Trophoblast cell (in vitro differentiated cells and primary cell): ENCODE data around the gene TNFRSF9.

Experiments
- DNase-seq, 2 donors: peaks; one replicate each; pipeline ENCODE4 v3.0.0-alpha.2; 2016
- H2AFZ ChIP-seq: 2 replicates; pipeline ENCODE4 v1.6.1; 2013; ENCODE audit warnings: low read length, moderate library complexity, mild to moderate bottlenecking; ENCODE audit not compliant: insufficient read depth, poor library complexity
- H2AK5ac ChIP-seq: 2 replicates; pipeline ENCODE4 v1.6.1; 2013; ENCODE audit warnings: mild to moderate bottlenecking, low read length
- H2BK120ac ChIP-seq: 2 replicates; pipeline ENCODE4 v1.6.1; 2013; ENCODE audit warnings: low read length, mild to moderate bottlenecking, moderate library complexity; ENCODE audit not compliant: insufficient read depth, poor library complexity
- H2BK12ac ChIP-seq: 2 replicates; pipeline ENCODE4 v1.6.1; 2013; ENCODE audit warnings: mild to moderate bottlenecking, low read length, moderate library complexity
- H2BK5ac ChIP-seq: 2 replicates; pipeline ENCODE4 v1.6.1; 2013; ENCODE audit warnings: low read length, low read depth, moderate library complexity, mild to moderate bottlenecking; ENCODE audit not compliant: poor library complexity
- H3K14ac ChIP-seq: 2 replicates; pipeline ENCODE4 v1.6.1; 2013; ENCODE audit warnings: mild to moderate bottlenecking, low read length
- H3K18ac ChIP-seq: 2 replicates; pipeline ENCODE4 v1.6.1; 2013; ENCODE audit warnings: mild to moderate bottlenecking, low read length
- H3K23ac ChIP-seq: 2 replicates; pipeline ENCODE4 v1.6.1; 2013; ENCODE audit warnings: low read length
- H3K27ac ChIP-seq: 2 replicates; pipeline ENCODE4 v1.5.1; 2013; ENCODE audit warnings: low read depth, mild to moderate bottlenecking, inconsistent platforms, low read length, moderate library complexity
- H3K27me3 ChIP-seq: 2 replicates; pipeline ENCODE4 v1.6.1; 2013; ENCODE audit warnings: inconsistent platforms, mild to moderate bottlenecking, low read length, moderate library complexity; ENCODE audit not compliant: insufficient read depth
- H3K36me3 ChIP-seq, 2 experiments: 1 replicate in 1 of 2; 2 replicates in 1 of 2; pipeline ENCODE4 v1.6.1; 2013; ENCODE audit warnings: low read length in 2 of 2, mild to moderate bottlenecking in 2 of 2, moderate library complexity in 1 of 2; ENCODE audit not compliant: insufficient read depth in 2 of 2, control insufficient read depth in 1 of 2
- H3K4ac ChIP-seq: 2 replicates; pipeline ENCODE4 v1.6.1; 2013; ENCODE audit warnings: low read depth, mild to moderate bottlenecking, low read length, moderate library complexity
- H3K4me1 ChIP-seq, 2 experiments: 1 replicate in 1 of 2; 2 replicates in 1 of 2; pipeline ENCODE4 v1.6.1; 2013; ENCODE audit warnings: low read length in 2 of 2, mild to moderate bottlenecking in 2 of 2, moderate library complexity in 1 of 2; ENCODE audit not compliant: insufficient read depth in 2 of 2, control insufficient read depth in 1 of 2
- H3K4me2 ChIP-seq: 2 replicates; pipeline ENCODE4 v1.6.1; 2013; ENCODE audit warnings: inconsistent platforms, mild to moderate bottlenecking, low read length, moderate library complexity
- H3K4me3 ChIP-seq: 2 replicates; pipeline ENCODE4 v1.5.1; 2013; ENCODE audit warnings: mild to moderate bottlenecking, low read depth, low read length, inconsistent platforms
- H3K79me1 ChIP-seq: one replicate; pipeline ENCODE4 v1.6.1; 2013; ENCODE audit warnings: low read length
- H3K79me2 ChIP-seq: 2 replicates; pipeline ENCODE4 v1.6.1; 2013; ENCODE audit warnings: low read length, mild to moderate bottlenecking; ENCODE audit not compliant: control insufficient read depth, insufficient read depth, poor library complexity
- H3K9ac ChIP-seq: 2 replicates; pipeline ENCODE4 v1.6.1; 2013; ENCODE audit warnings: mild to moderate bottlenecking, low read length
- H3K9me3 ChIP-seq: 2 replicates; pipeline ENCODE4 v1.6.1; 2013; ENCODE audit warnings: low read depth, mild to moderate bottlenecking, control low read depth, inconsistent platforms, low read length; ENCODE audit not compliant: insufficient read depth
- H4K12ac ChIP-seq: 2 replicates; pipeline ENCODE4 v1.6.1; 2013; ENCODE audit warnings: low read depth, mild to moderate bottlenecking, low read length, moderate library complexity
- H4K8ac ChIP-seq: 2 replicates; pipeline ENCODE4 v1.6.1; 2013; ENCODE audit warnings: low read depth, mild to moderate bottlenecking, low read length, moderate library complexity
- H4K91ac ChIP-seq: one replicate; pipeline ENCODE4 v1.6.1; 2013; ENCODE audit warnings: low read depth, mild to moderate bottlenecking, low read length, moderate library complexity
- WGBS: extraction: QIAGEN DNeasy Blood & Tissue Kit; methylation state at CpG from one replicate; pipeline ENCODE4 v1.1.7; 2013; ENCODE audit warnings: missing lambda C conversion rate; ENCODE audit not compliant: insufficient read length, insufficient coverage; ENCODE audit errors: extremely low coverage; 5-methylcytosine and 5-hydroxymethylcytosine counted together

TNFRSF9 gene

DNA sequence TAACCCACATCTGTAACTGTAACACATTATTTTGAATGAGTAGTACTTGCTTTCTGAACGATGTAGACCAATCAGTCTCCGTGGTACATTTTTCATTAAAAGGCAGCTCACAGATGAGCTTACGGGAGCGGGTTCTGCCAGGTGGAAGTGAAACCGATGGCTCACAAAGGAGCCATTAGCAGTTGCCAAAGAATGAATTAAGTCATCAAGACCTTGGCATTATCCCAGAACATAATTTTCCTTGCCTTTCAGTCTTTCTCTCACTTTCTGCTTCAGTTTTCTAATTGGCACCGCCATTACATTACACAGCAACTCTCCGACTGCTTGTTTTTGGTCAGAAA is 54.3 kb downstream of the TNFRSF9 start:
- Histone ChIP-seq H3K27ac (no peak overlapping the region), H3K79me1 (no peaks in the 10 kb centered on the region), H3K36me3 (no peaks in the 10 kb centered on the region), H4K12ac (no peak overlapping the region), H3K79me2 (no peaks in the 10 kb centered on the region), H3K23ac (no peak overlapping the region), H3K14ac (no peak overlapping the region), H3K4me2 (no peak overlapping the region), H3K18ac (no peak overlapping the region), H2BK120ac (no peak overlapping the region), H2AFZ (no peak overlapping the region), H2BK5ac (no peak overlapping the region), H4K91ac (no peak overlapping the region), H3K27me3 (no peaks in the 10 kb centered on the region), H2AK5ac (no peak overlapping the region), H3K4ac (no peak overlapping the region), H2BK12ac (no peak overlapping the region), H3K9ac (no peak overlapping the region), H3K4me1 (no peaks in the 10 kb centered on the region), H4K8ac (no peak overlapping the region), H3K9me3 (no peaks in the 10 kb centered on the region), H3K4me3 (no peak overlapping the region)
- no CpG with 5 or more reads among the region's 7 CpGs for WGBS
- DNase-seq, result no peak

- no peak overlapping the region for H2AFZ ChIP-seq
- H2BK120ac ChIP-seq, result no peak overlapping the region
- no peaks in the 10 kb centered on the region for H3K4me1 ChIP-seq
- H4K8ac ChIP-seq, result no peak overlapping the region
- H3K36me3 ChIP-seq, result no peaks in the 10 kb centered on the region
- H3K4ac ChIP-seq, result no peak overlapping the region
- no peak overlapping the region for H4K91ac ChIP-seq
- H3K79me1 ChIP-seq, result no peaks in the 10 kb centered on the region
- no CpG with 5 or more reads among the region's 27 CpGs for WGBS
- H3K4me2 ChIP-seq, result no peak overlapping the region
- no peaks in the 10 kb centered on the region for H3K9me3 ChIP-seq
- H2BK12ac ChIP-seq, result no peak overlapping the region
- no peak overlapping the region for H3K27ac ChIP-seq
- peak overlapping the region; percentile 57 for H3K4me3 ChIP-seq
- H3K14ac ChIP-seq, result no peak overlapping the region
- no peak overlapping the region for H3K23ac ChIP-seq
- no peak overlapping the region for H2BK5ac ChIP-seq
- H3K9ac ChIP-seq, result no peak overlapping the region
- H3K79me2 ChIP-seq, result no peaks in the 10 kb centered on the region
- no peak overlapping the region for H4K12ac ChIP-seq
- DNase-seq, result peak; percentile 21 to 45
- H3K27me3 ChIP-seq, result no peaks in the 10 kb centered on the region
- H3K18ac ChIP-seq, result no peak overlapping the region
- no peak overlapping the region for H2AK5ac ChIP-seq
Measured at GRCh38 chr1:7885513-7886404, 54.9 kb downstream of the TNFRSF9 start.

GRCh38 chr1:7884757-7885156 is 55.9 kb downstream of the TNFRSF9 start:
- H4K91ac ChIP-seq, result no peak overlapping the region
- no peak overlapping the region for H2AFZ ChIP-seq
- no peak overlapping the region for H2BK120ac ChIP-seq
- H2AK5ac ChIP-seq, result no peak overlapping the region
- no peaks in the 10 kb centered on the region for H3K79me2 ChIP-seq
- H3K4ac ChIP-seq, result no peak overlapping the region
- H3K14ac ChIP-seq, result no peak overlapping the region
- peak overlapping the region; percentile 56 for H3K4me3 ChIP-seq
- DNase-seq, result no peak
- no peak overlapping the region for H4K8ac ChIP-seq
- no peak overlapping the region for H3K4me2 ChIP-seq
- no peaks in the 10 kb centered on the region for H3K27me3 ChIP-seq
- no peak overlapping the region for H4K12ac ChIP-seq
- no peak overlapping the region for H3K9ac ChIP-seq
- H3K79me1 ChIP-seq, result no peaks in the 10 kb centered on the region
- no peak overlapping the region for H3K23ac ChIP-seq
- no peak overlapping the region for H3K27ac ChIP-seq
- H3K9me3 ChIP-seq, result no peaks in the 10 kb centered on the region
- no CpG with 5 or more reads among the region's 1 CpG for WGBS
- no peak overlapping the region for H2BK5ac ChIP-seq
- H3K4me1 ChIP-seq, result no peaks in the 10 kb centered on the region
- H3K36me3 ChIP-seq, result no peaks in the 10 kb centered on the region
- H3K18ac ChIP-seq, result no peak overlapping the region
- no peak overlapping the region for H2BK12ac ChIP-seq

DNA sequence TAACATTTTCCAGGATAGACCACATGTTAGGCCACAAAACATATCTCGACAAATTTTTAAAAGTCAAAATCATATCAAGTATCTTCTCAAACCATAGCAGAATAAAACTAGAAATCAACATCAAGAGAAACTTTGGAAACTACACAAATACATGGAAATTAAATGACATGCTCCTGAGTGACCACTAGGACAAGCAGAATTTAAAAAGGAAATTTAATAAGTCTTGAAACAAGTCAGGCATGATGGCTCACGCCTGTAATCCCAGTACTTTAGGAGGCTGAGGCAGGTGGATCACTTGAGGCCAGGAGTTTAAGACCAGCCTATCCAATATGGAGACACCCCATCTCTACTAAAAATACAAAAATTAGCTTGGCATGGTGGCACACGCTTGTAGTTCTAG is 61.4 kb downstream of the TNFRSF9 start:
- H3K9ac ChIP-seq, result no peak overlapping the region
- no CpG with 5 or more reads among the region's 3 CpGs for WGBS
- H4K8ac ChIP-seq, result no peak overlapping the region
- no peak overlapping the region for H2BK12ac ChIP-seq
- no peaks in the 10 kb centered on the region for H3K79me2 ChIP-seq
- H4K91ac ChIP-seq, result no peak overlapping the region
- no peak overlapping the region for H3K4me2 ChIP-seq
- no peaks in the 10 kb centered on the region for H3K36me3 ChIP-seq
- no peak overlapping the region for H3K23ac ChIP-seq
- no peak overlapping the region for H4K12ac ChIP-seq
- H3K14ac ChIP-seq, result no peak overlapping the region
- H2BK120ac ChIP-seq, result no peak overlapping the region
- no peak overlapping the region for H3K4me3 ChIP-seq
- no peak overlapping the region for H3K4ac ChIP-seq
- no peaks in the 10 kb centered on the region for H3K4me1 ChIP-seq
- H3K27me3 ChIP-seq, result no peaks in the 10 kb centered on the region
- no peak overlapping the region for H2BK5ac ChIP-seq
- H3K79me1 ChIP-seq, result no peaks in the 10 kb centered on the region
- DNase-seq, result no peak
- H3K18ac ChIP-seq, result no peak overlapping the region
- no peak overlapping the region for H2AFZ ChIP-seq
- H2AK5ac ChIP-seq, result no peak overlapping the region
- no peak overlapping the region for H3K27ac ChIP-seq
- peaks cover 8% of the 10 kb centered on the region for H3K9me3 ChIP-seq
